Retina (tissue), 1 donor: Measurements from ENCODE around the gene OLFM1.
"Not testable (repeated sequence)": the region's sequence is repeated elsewhere in the genome, so short reads cannot be mapped to it uniquely, and the experiment has no call there.

ENCODE experiments used
- DNase-seq: peaks from one replicate; pipeline ENCODE4 v3.0.0-alpha.2; 2016

OLFM1 gene

DNA sequence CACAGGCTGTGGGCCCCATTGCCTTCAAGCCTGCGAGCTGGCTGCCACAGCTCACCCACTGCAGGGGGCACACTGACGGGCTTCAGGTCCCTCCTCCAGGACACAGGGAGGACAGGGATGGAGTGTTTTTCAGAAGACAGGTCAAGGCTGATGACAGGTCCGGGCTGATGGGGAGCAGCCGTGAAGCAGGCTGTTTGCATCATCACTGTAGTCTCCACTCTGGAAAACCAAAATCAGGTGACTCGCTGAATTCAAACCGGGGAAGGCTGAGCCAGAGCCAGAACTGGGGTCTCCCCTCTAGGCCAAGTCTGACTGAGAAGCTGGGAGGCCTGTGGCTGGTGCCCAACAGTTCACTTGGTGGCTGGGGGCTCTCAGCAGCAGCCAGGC is 48.5 kb downstream of the OLFM1 start:
- DNase-seq, result no peak

DNA sequence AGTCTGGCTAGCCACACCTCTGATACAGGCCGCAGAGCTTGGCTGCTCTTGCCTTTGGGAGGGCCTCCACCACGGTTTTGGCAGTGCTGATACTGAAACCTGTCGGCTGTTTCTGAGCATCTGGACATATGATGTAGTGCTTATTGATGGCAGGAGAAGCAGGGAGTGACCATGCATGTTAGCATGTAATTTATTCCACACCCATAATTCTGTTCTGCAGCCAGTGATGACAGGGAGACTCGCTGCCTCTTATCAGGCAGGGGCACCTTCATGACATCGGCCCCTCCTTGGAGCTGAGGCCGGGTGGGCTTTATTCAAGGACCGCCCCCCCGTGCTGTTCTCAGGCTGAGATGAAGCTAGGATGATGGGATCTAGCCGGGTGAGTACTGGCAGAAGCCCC is 49.0 kb downstream of the OLFM1 start:
- DNase-seq, result peak; percentile 49

- peak; percentile 71 for DNase-seq
Measured at GRCh38 chr9:135136991-135137832, 49.7 kb downstream of the OLFM1 start.

GRCh38 chr9:135138078-135138855 is 50.8 kb downstream of the OLFM1 start:
- no peak for DNase-seq

- DNase-seq, result no peak
Measured at GRCh38 chr9:135139366-135139959, 52.0 kb downstream of the OLFM1 start.

DNA sequence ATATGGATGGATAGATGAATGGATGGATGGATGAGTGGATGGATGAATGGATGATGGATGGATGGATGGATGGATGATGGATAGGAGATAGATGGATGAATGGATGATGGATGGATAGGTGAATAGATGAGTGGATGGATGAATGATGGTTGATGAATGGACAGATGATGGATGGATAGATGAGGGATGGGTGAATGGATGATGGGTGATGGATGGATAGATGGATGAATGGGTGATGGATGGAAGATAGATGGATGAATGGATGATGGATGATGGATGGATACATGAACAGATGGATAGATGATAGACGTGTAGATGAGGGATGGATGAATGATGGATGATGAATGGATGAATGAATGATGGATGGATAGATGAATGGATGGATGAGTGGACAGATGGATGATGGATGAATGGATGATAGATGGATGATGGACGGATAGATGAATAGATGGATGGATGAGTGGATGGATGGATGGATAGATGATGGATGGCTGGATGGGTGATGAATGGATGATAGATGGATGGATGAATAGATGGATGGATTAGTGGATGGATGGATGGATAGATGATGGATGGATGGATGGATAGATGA is 53.8 kb downstream of the OLFM1 start:
- DNase-seq, result no peak

DNA sequence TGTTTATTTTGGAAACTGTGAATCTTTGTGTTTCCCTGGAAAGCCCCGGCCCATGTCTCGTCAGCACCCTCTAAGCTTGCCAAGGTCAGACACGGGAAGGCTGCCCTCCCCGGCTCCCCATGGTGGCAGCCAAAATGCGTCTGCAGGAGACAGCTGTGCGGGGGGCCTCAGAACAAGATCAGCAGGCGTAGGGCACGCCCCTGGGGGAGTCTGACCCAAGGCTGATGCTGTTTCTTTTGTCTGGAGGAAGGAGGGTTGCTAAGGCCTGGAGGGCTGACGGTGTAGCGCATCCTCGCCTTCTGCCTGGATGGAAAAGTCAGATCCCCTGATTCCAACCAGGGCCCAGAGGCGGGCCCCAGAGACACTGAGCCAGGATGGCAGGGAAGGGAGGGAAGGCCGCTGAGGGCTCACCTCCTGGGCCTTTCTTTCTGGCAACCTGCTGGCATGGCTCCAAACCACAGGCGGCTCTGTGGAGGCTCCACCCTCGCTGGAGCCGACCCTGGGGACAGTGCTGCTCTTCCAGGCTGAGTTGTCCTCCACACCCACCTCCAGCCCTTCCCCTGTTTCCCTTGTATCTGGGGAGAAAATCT is 57.2 kb downstream of the OLFM1 start:
- DNase-seq, result peak; percentile 56

- no peak for DNase-seq
Measured at GRCh38 chr9:135145312-135145711, 57.8 kb downstream of the OLFM1 start.

- DNase-seq, result peak; percentile 80
Measured at GRCh38 chr9:135146241-135146640, 58.8 kb downstream of the OLFM1 start.

DNA sequence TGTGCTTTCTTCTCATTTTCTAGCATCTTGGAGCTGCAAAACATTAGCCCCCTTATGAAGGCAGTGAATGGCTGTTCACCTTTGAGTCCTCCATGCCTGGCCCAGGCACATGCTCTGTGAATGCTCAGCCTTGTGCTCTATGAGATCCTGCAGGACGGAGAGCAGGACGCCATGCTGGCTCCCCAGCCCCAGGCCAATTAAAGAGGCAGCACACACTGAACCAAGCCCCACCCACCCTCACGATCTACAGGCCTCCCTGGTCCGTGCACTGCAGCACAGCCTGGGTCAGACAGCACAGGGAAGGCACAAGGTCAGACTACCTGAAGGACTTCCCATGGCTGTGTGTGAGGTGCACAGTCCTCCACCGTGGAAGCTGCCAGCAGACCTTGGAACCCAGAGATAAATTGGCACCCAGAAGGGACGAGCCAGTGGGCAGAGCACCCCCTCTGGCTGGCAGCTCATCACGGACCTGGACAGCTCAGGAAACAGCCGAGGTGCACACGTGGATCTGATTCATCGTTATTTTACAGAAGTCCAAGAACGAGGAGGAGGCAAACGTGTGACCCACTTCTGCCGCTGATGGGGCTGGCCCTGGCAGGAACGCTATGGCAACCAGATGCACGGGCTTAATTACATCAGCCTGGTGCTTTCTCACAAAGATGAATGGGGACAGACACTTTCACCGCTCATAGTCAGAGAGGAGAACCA is 59.5 kb downstream of the OLFM1 start:
- no peak for DNase-seq

GRCh38 chr9:135147474-135147805 is 60.0 kb downstream of the OLFM1 start:
- DNase-seq, result peak; percentile 84

- no peak for DNase-seq
Measured at GRCh38 chr9:135147938-135148337, 60.5 kb downstream of the OLFM1 start.

- no peak for DNase-seq
Measured at GRCh38 chr9:135148386-135148785, 60.9 kb downstream of the OLFM1 start.

DNA sequence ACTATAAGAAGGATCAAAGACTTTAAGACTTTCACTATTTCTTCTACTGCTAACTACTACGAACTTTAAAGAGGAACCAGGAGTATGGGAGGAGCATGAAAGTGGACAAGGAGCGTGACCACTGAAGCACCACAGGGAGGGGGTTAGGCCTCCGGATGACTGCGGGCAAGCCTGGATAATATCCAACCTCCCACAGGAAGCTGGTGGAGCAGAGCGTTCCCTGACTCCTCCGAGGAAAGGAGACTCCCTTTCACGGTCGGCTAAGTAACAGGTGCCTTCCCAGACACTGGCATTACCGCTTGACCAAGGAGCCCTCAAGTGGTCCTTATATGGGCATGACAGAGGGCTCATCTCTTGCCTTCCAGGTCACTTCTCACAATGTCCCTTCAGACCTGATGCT is 62.4 kb downstream of the OLFM1 start:
- not testable (repeated sequence) for DNase-seq

DNA sequence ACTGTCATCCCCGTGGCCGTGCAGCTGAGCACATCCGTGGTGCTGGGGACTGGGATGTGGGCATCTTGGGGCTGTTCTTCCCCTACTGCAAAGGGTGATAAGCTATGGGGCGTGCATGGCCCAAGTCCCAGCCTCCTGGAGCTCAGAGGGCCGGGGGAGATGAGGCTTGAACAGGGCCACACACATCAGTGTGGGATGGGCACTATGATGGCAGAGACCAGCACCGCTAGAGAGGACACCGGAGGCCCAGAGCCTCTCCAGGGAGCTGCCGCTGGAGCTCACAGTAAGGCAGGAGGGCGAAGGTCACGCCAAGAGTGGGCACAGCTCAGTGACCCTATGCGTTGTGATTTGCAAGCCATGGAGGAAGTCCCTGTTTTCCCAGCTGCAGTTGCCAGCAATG is 63.5 kb downstream of the OLFM1 start:
- DNase-seq, result no peak

DNA sequence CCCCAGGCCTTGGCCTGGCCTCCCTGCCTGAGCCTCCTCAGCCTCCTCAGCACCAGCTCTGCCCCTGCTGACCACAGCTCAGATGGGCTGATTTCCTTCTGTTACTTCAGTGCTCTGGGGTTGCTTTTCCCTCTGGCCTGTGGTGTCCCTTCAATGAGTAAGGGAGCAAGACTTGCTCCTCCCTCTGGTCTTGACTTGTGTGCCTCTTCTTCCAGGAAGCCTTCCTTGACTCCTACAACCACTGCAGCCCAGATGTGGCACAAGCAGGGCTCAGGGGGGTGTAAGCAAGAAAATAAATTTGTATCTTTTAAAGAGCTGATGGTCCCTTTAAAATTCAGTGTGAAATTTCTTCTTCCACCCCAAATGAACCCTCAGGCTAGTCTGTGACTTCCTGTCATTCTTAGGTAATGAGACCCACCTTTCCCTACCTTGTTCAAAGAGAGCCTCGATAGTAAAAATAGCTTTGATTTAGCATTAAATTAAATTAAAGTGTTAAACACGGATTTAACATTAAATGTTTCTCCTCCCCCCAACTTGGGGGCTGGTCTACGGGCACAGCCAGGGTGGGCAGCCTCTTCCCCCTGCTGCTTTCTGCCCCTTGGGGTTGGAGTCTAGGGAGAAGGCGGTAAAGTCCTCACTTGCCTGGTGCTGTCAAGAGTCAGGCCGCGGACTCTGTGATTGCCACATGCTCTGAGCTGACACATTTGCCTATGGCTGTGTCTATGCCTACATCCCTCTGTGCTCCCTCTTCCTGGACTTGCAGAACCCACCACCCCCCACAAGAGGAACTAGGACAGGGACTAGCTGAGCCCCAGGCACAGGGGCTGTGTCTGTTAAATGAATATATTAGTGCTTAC is 64.5 kb downstream of the OLFM1 start:
- no peak for DNase-seq

GRCh38 chr9:135152614-135153334 is 65.3 kb downstream of the OLFM1 start:
- no peak for DNase-seq

GRCh38 chr9:135154050-135154615 is 66.7 kb downstream of the OLFM1 start:
- DNase-seq, result no peak

DNA sequence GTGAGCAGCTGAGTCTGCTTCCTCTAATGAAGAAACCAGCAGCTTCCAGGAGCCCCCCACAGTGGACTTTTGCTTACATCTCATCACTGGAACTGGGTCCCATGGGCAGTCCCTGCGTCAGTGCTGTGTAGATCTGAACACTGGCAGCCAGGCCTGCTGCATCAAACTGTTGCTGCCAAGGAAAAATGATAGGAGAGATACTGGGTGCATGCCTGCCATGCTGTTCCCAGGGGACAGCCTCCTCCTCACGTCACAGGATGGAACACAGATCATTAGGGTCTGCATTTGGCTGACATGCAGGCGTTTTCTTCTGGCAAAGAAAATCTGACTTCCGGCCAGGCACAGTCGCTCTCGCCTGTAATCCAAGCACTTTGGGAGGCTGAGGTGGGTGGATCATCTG is 67.9 kb downstream of the OLFM1 start:
- DNase-seq, result no peak
